HEK293 (cell line): ENCODE data around the gene ZNF573.

ENCODE experiments used
- CTCF ChIA-PET: fragments of 350-600 bp; formaldehyde crosslinking; extraction: SDS; loops from one replicate; lab custom pipeline; 2021; ENCODE audit warnings: antibody characterized with exemption; lab: Yijun Ruan, JAX
- POLR2A ChIA-PET: fragments of 300-600 bp; formaldehyde crosslinking; extraction: SDS; loops from one replicate; lab custom pipeline; 2020; ENCODE audit warnings: antibody characterized with exemption, inconsistent platforms; lab: Yijun Ruan, JAX
- H3K27ac ChIP-seq: fragments of 200-500 bp; sonication (Bioruptor generic); 2 replicates; pipeline ENCODE4 v1.5.1; 2014; ENCODE audit warnings: low read depth, low read length, control low read depth, inconsistent platforms; ENCODE audit errors: extremely low read depth
- H3K36me3 ChIP-seq, 2 experiments: fragments of 200-500 bp in 1 of 2; sonication (Bioruptor generic) in 1 of 2; 1 replicate in 1 of 2; 2 replicates in 1 of 2; pipeline ENCODE4 v1.5.1; 2014 to 2017; ENCODE audit warnings: inconsistent platforms in 2 of 2, low read length in 2 of 2; ENCODE audit not compliant: control insufficient read depth in 2 of 2, insufficient read depth in 1 of 2
- H3K4me1 ChIP-seq: fragments of 200-500 bp; sonication (Bioruptor generic); 2 replicates; pipeline ENCODE4 v1.5.1; 2014; ENCODE audit warnings: mild to moderate bottlenecking, low read length, inconsistent platforms; ENCODE audit not compliant: control insufficient read depth, insufficient read depth
- H3K4me3 ChIP-seq: 2 replicates; pipeline ENCODE4 v1.5.1; 2011; ENCODE audit warnings: low read depth, mild to moderate bottlenecking, control low read depth, low read length, moderate library complexity
- H3K9me3 ChIP-seq: fragments of 200-500 bp; sonication (Bioruptor generic); 2 replicates; pipeline ENCODE4 v1.5.1; 2014; ENCODE audit warnings: low read depth, low read length, inconsistent platforms; ENCODE audit not compliant: control insufficient read depth, insufficient read depth
- EGR2 ChIP-seq: fragments of 450-650 bp; formaldehyde crosslinking; IDR thresholded peaks from 2 replicates; pipeline ENCODE4 v1.5.1; 2016; ENCODE audit warnings: low read depth, missing biosample characterization, missing genetic modification characterization
- GFI1B ChIP-seq: fragments of 450-650 bp; formaldehyde crosslinking; IDR thresholded peaks from 2 replicates; pipeline ENCODE4 v1.5.1; 2016; ENCODE audit warnings: missing biosample characterization, missing genetic modification characterization
- KLF1 ChIP-seq: fragments of 450-650 bp; formaldehyde crosslinking; IDR thresholded peaks from 2 replicates; pipeline ENCODE4 v1.5.1; 2016; ENCODE audit warnings: missing biosample characterization, missing genetic modification characterization
- RBAK ChIP-seq: fragments of 450-650 bp; formaldehyde crosslinking; IDR thresholded peaks from 2 replicates; pipeline ENCODE4 v1.5.1; 2016; ENCODE audit warnings: missing biosample characterization, missing genetic modification characterization
- REPIN1 ChIP-seq: fragments of 450-650 bp; formaldehyde crosslinking; IDR thresholded peaks from 2 replicates; pipeline ENCODE4 v1.5.1; 2017; ENCODE audit warnings: missing biosample characterization, missing genetic modification characterization, low read depth
- SETDB1 ChIP-seq: IDR thresholded peaks from one replicate; pipeline ENCODE4 v1.6.1; 2017; ENCODE audit warnings: mild to moderate bottlenecking, low read length, moderate library complexity, mixed read lengths; ENCODE audit not compliant: insufficient read length
- ZBTB7A ChIP-seq: fragments of 450-650 bp; formaldehyde crosslinking; IDR thresholded peaks from 2 replicates; pipeline ENCODE4 v1.5.1; 2016; ENCODE audit warnings: low read depth, missing biosample characterization, missing genetic modification characterization
- ZNF211 ChIP-seq: fragments of 450-650 bp; formaldehyde crosslinking; IDR thresholded peaks from 2 replicates; pipeline ENCODE4 v1.5.1; 2016; ENCODE audit warnings: low read depth, missing biosample characterization, missing genetic modification characterization
- ZNF302 ChIP-seq: fragments of 450-650 bp; formaldehyde crosslinking; IDR thresholded peaks from 2 replicates; pipeline ENCODE4 v1.5.1; 2016; ENCODE audit warnings: missing biosample characterization, missing genetic modification characterization, low read depth
- ZNF311 ChIP-seq: fragments of 450-650 bp; formaldehyde crosslinking; IDR thresholded peaks from 2 replicates; pipeline ENCODE4 v1.5.1; 2017; ENCODE audit warnings: missing biosample characterization, missing genetic modification characterization, borderline replicate concordance
- ZNF350 ChIP-seq: fragments of 450-650 bp; formaldehyde crosslinking; IDR thresholded peaks from 2 replicates; pipeline ENCODE4 v1.5.0; 2017; ENCODE audit warnings: missing biosample characterization, mild to moderate bottlenecking, missing genetic modification characterization
- ZNF426 ChIP-seq: fragments of 450-650 bp; formaldehyde crosslinking; IDR thresholded peaks from 2 replicates; pipeline ENCODE4 v1.5.1; 2017; ENCODE audit warnings: missing biosample characterization, missing genetic modification characterization, mild to moderate bottlenecking, inconsistent platforms, moderate library complexity
- ZNF48 ChIP-seq: fragments of 450-650 bp; formaldehyde crosslinking; IDR thresholded peaks from 2 replicates; pipeline ENCODE4 v1.5.1; 2016; ENCODE audit warnings: missing biosample characterization, missing genetic modification characterization
- ZNF544 ChIP-seq: fragments of 450-650 bp; formaldehyde crosslinking; IDR thresholded peaks from 2 replicates; pipeline ENCODE4 v1.5.0; 2017; ENCODE audit warnings: missing biosample characterization, missing genetic modification characterization
- ZNF664 ChIP-seq: fragments of 450-650 bp; formaldehyde crosslinking; IDR thresholded peaks from 2 replicates; pipeline ENCODE4 v1.5.1; 2016; ENCODE audit warnings: missing biosample characterization, missing genetic modification characterization
- ZNF707 ChIP-seq: fragments of 450-650 bp; formaldehyde crosslinking; IDR thresholded peaks from 2 replicates; pipeline ENCODE4 v1.5.1; 2016; ENCODE audit warnings: missing biosample characterization, missing genetic modification characterization
- TF ChIP-seq, protein P1 (sequence below): fragments of 450-650 bp; formaldehyde crosslinking; IDR thresholded peaks from 2 replicates; pipeline ENCODE4 v1.5.1; 2017; ENCODE audit warnings: missing biosample characterization, missing genetic modification characterization
- TF ChIP-seq, protein P2 (sequence below): fragments of 450-650 bp; formaldehyde crosslinking; IDR thresholded peaks from 2 replicates; pipeline ENCODE4 v1.5.1; 2016; ENCODE audit warnings: missing biosample characterization, missing genetic modification characterization
- TF ChIP-seq, protein P3 (sequence below): fragments of 450-650 bp; formaldehyde crosslinking; IDR thresholded peaks from 2 replicates; pipeline ENCODE4 v1.5.1; 2016; ENCODE audit warnings: missing biosample characterization, missing genetic modification characterization
- TF ChIP-seq, protein P4 (sequence below): fragments of 450-650 bp; formaldehyde crosslinking; IDR thresholded peaks from 2 replicates; pipeline ENCODE4 v1.5.1; 2016; ENCODE audit warnings: missing biosample characterization, missing genetic modification characterization
- TF ChIP-seq, protein P5 (sequence below): fragments of 450-650 bp; formaldehyde crosslinking; IDR thresholded peaks from 2 replicates; pipeline ENCODE4 v1.5.1; 2016; ENCODE audit warnings: missing biosample characterization, missing genetic modification characterization
- TF ChIP-seq, protein P6 (sequence below): fragments of 450-650 bp; formaldehyde crosslinking; IDR thresholded peaks from 2 replicates; pipeline ENCODE4 v1.5.1; 2017; ENCODE audit warnings: missing biosample characterization, missing genetic modification characterization

The ZNF573 gene

DNA sequence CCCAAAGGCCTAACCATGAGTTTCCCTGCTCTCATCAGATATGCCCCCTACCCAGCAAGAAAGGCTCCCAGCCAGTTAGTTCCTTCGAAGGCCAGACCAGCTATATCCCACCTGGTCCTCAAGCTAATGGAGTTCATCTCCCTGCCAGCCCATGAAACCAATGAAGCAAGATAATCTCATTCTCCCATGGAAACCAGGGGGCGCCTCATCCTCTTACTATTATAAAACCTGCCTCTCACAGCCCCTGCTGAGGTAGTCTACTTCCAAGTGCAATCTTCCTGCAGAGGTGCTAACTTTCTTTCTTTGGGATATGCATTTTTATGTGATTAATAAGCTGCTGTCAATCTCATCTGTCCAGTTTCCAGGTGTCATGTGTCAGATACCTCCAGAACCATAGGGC lies 34.0 kb upstream of the ZNF573 start:
- CTCF ChIA-PET: interaction anchor here (0.7 to 1.1 kb wide), 2 partner anchors 93 to 892 kb away, joined by 4 to 6 read pairs; no protein-coding TSS in a partner anchor
- POLR2A ChIA-PET: no interaction called here

DNA sequence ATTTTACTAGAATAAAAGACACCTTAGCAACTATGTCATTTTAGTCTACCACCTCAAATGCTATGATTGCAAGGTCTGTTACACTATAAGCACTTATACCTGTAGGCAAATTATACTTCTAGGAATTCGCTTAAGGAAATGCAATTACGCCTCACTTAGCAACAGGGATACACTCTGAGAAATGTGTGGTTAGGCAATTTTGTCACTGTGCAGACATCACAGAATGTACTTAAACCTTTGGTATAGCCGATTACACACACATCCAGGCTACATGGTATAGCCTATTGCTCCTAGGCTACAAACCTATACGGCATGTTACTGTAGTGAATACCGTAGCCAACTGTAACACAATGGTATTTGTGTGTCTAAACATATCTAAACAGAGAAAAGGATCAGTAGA lies 30.0 kb upstream of the ZNF573 start:
- CTCF ChIA-PET: no interaction called here

More for the DNA sequence above, 34.0 kb upstream of the ZNF573 start:
- TF ChIP-seq, protein P1, sequence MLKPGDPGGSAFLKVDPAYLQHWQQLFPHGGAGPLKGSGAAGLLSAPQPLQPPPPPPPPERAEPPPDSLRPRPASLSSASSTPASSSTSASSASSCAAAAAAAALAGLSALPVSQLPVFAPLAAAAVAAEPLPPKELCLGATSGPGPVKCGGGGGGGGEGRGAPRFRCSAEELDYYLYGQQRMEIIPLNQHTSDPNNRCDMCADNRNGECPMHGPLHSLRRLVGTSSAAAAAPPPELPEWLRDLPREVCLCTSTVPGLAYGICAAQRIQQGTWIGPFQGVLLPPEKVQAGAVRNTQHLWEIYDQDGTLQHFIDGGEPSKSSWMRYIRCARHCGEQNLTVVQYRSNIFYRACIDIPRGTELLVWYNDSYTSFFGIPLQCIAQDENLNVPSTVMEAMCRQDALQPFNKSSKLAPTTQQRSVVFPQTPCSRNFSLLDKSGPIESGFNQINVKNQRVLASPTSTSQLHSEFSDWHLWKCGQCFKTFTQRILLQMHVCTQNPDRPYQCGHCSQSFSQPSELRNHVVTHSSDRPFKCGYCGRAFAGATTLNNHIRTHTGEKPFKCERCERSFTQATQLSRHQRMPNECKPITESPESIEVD (tag by site-specific recombination): no peak
- H3K4me1 ChIP-seq: no peaks in the 10 kb centered on the region
- peaks cover 26% of the 10 kb centered on the region for H3K9me3 ChIP-seq
- H3K36me3 ChIP-seq: no peaks in the 10 kb centered on the region
- H3K4me3 ChIP-seq: no peak overlapping the region
- no peak overlapping the region for H3K27ac ChIP-seq

DNA sequence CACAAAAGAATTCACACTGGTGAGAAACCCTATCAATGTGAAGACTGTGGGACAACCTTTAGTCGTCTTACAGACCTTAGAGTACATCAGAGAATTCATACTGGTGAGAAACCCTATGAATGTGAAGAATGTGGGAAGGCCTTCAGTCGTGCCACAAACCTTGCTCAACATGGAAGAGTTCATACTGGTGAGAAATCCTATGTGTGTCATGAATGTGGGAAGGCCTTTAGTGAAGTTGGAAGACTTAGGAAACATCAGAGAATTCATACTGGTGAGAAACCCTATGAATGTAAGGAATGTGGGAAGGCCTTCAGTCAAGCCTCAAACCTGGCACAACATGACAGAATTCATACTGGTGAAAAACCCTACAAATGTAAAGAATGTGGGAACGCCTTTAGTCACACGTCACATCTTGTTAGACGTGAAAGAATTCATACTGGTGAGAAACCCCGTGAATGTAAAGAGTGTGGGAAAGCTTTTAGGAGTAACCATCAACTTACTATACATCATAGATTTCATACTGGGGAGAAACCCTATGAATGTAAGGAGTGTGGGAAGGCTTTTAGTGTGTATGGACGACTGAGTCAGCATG lies 24.0 kb upstream of the ZNF573 start:
- CTCF ChIA-PET: no interaction called here
- POLR2A ChIA-PET: no interaction called here
- no peak overlapping the region for H3K4me3 ChIP-seq
- H3K4me1 ChIP-seq: no peaks in the 10 kb centered on the region
- peaks cover 0 to 3% of the 10 kb centered on the region in 2 experiments; a peak in 2 of 3 replicates for H3K36me3 ChIP-seq
- peaks cover 41% of the 10 kb centered on the region for H3K9me3 ChIP-seq
- no peak overlapping the region for H3K27ac ChIP-seq
- TF ChIP-seq, protein P2, sequence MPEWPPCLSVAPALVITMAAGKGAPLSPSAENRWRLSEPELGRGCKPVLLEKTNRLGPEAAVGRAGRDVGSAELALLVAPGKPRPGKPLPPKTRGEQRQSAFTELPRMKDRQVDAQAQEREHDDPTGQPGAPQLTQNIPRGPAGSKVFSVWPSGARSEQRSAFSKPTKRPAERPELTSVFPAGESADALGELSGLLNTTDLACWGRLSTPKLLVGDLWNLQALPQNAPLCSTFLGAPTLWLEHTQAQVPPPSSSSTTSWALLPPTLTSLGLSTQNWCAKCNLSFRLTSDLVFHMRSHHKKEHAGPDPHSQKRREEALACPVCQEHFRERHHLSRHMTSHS: no peak
- TF ChIP-seq, protein P3, sequence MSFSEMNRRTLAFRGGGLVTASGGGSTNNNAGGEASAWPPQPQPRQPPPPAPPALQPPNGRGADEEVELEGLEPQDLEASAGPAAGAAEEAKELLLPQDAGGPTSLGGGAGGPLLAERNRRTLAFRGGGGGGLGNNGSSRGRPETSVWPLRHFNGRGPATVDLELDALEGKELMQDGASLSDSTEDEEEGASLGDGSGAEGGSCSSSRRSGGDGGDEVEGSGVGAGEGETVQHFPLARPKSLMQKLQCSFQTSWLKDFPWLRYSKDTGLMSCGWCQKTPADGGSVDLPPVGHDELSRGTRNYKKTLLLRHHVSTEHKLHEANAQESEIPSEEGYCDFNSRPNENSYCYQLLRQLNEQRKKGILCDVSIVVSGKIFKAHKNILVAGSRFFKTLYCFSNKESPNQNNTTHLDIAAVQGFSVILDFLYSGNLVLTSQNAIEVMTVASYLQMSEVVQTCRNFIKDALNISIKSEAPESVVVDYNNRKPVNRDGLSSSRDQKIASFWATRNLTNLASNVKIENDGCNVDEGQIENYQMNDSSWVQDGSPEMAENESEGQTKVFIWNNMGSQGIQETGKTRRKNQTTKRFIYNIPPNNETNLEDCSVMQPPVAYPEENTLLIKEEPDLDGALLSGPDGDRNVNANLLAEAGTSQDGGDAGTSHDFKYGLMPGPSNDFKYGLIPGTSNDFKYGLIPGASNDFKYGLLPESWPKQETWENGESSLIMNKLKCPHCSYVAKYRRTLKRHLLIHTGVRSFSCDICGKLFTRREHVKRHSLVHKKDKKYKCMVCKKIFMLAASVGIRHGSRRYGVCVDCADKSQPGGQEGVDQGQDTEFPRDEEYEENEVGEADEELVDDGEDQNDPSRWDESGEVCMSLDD: no peak
- TF ChIP-seq ZNF302 (tag by site-specific recombination) (no peak), ZBTB7A (tag by site-specific recombination) (no peak), REPIN1 (tag by site-specific recombination) (no peak), EGR2 (no peak), ZNF544 (no peak), ZNF664 (tag by site-specific recombination) (no peak), SETDB1 (peak; percentile 98), RBAK (tag by site-specific recombination) (no peak), ZNF211 (tag by site-specific recombination) (no peak), KLF1 (tag by site-specific recombination) (no peak), GFI1B (tag by site-specific recombination) (no peak), ZNF426 (tag by site-specific recombination) (no peak), ZNF311 (tag by site-specific recombination) (no peak), ZNF48 (tag by site-specific recombination) (no peak)
- TF ChIP-seq, protein P4, sequence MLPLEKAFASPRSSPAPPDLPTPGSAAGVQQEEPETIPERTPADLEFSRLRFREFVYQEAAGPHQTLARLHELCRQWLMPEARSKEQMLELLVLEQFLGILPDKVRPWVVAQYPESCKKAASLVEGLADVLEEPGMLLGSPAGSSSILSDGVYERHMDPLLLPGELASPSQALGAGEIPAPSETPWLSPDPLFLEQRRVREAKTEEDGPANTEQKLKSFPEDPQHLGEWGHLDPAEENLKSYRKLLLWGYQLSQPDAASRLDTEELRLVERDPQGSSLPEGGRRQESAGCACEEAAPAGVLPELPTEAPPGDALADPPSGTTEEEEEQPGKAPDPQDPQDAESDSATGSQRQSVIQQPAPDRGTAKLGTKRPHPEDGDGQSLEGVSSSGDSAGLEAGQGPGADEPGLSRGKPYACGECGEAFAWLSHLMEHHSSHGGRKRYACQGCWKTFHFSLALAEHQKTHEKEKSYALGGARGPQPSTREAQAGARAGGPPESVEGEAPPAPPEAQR: no peak
- TF ChIP-seq, protein P5, sequence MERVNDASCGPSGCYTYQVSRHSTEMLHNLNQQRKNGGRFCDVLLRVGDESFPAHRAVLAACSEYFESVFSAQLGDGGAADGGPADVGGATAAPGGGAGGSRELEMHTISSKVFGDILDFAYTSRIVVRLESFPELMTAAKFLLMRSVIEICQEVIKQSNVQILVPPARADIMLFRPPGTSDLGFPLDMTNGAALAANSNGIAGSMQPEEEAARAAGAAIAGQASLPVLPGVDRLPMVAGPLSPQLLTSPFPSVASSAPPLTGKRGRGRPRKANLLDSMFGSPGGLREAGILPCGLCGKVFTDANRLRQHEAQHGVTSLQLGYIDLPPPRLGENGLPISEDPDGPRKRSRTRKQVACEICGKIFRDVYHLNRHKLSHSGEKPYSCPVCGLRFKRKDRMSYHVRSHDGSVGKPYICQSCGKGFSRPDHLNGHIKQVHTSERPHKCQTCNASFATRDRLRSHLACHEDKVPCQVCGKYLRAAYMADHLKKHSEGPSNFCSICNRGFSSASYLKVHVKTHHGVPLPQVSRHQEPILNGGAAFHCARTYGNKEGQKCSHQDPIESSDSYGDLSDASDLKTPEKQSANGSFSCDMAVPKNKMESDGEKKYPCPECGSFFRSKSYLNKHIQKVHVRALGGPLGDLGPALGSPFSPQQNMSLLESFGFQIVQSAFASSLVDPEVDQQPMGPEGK (tag by site-specific recombination): no peak
- TF ChIP-seq, protein P6, sequence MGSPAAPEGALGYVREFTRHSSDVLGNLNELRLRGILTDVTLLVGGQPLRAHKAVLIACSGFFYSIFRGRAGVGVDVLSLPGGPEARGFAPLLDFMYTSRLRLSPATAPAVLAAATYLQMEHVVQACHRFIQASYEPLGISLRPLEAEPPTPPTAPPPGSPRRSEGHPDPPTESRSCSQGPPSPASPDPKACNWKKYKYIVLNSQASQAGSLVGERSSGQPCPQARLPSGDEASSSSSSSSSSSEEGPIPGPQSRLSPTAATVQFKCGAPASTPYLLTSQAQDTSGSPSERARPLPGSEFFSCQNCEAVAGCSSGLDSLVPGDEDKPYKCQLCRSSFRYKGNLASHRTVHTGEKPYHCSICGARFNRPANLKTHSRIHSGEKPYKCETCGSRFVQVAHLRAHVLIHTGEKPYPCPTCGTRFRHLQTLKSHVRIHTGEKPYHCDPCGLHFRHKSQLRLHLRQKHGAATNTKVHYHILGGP (tag by site-specific recombination): no peak

More for the DNA sequence above, 30.0 kb upstream of the ZNF573 start:
- no peaks in the 10 kb centered on the region for H3K4me1 ChIP-seq
- H3K4me3 ChIP-seq: no peak overlapping the region
- POLR2A ChIA-PET: no interaction called here
- TF ChIP-seq ZNF707 (tag by site-specific recombination): no peak
- TF ChIP-seq ZNF350 (tag by site-specific recombination): 0 out of 2 replicates have a peak, but pooled peaks have one; percentile 26
- H3K36me3 ChIP-seq: peaks cover 0 to 3% of the 10 kb centered on the region in 2 experiments; a peak in 1 of 3 replicates
- no peak overlapping the region for H3K27ac ChIP-seq
- H3K9me3 ChIP-seq: peaks cover 43% of the 10 kb centered on the region
